Nephron (organoid): ENCODE measurements around the gene IRF2.

Experiments
- H3K27ac Mint-ChIP-seq, 3 experiments: 2 replicates each; pipeline ENCODE4 v1.8.0; 2020; ENCODE audit warnings: mixed read lengths in 3 of 3, mild to moderate bottlenecking in 2 of 3, moderate library complexity in 1 of 3
- H3K27me3 Mint-ChIP-seq: 2 replicates; pipeline ENCODE4 v1.8.0; 2021; ENCODE audit warnings: low read depth, mild to moderate bottlenecking, moderate library complexity, mixed read lengths
- H3K36me3 Mint-ChIP-seq: 2 replicates; pipeline ENCODE4 v1.8.0; 2020; ENCODE audit warnings: low read depth, mixed read lengths
- H3K4me1 Mint-ChIP-seq: 2 replicates; pipeline ENCODE4 v1.8.0; 2020; ENCODE audit warnings: mixed read lengths
- H3K4me3 Mint-ChIP-seq, 3 experiments: 2 replicates each; pipeline ENCODE4 v1.8.0; 2020; ENCODE audit warnings: mild to moderate bottlenecking in 3 of 3, mixed read lengths in 3 of 3, moderate library complexity in 2 of 3
- H3K9me3 Mint-ChIP-seq: 2 replicates; pipeline ENCODE4 v1.8.0; 2020; ENCODE audit warnings: mixed read lengths
- CTCF ChIP-seq, 3 experiments: fragments of 200-600 bp; sonication (generic); IDR thresholded peaks; one replicate each; pipeline ENCODE4 v1.5.0; 2021; ENCODE audit warnings: antibody characterized with exemption in 3 of 3; ENCODE audit not compliant: unreplicated experiment in 3 of 3

Gene IRF2

GRCh38 chr4:184460499-184461285 is 13.7 kb downstream of the IRF2 start:
- Mint-ChIP-seq H3K27me3 (no peaks in the 10 kb centered on the region), H3K36me3 (peaks cover 4% of the 10 kb centered on the region), H3K4me1 (peaks cover 26% of the 10 kb centered on the region), H3K4me3 (no peak overlapping the region), H3K9me3 (no peaks in the 10 kb centered on the region), H3K27ac (peak overlapping the region; percentile 10 to 90 (median 47))
- TF ChIP-seq CTCF (IDR thresholded peaks at IDR 0.05; ENCODE audit: unreplicated experiment in 3 of 3): no peak

DNA sequence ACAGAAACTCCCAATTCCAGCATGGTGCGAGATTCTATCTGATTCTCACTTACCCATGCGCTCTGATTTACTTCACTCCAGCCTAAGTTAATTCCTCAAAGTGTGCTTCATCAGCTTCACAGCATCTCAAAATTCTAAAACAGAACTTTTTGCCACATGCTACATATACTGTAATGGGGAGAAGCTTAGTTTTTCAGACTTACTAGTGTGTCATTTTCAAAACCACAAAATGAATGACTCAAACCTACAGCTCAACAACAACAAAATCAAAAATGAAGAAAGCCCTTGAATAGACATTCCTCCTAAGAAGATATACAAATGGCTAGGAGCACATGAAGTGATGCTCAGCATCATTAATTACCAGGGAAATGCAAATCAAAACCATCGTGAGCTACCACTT is 14.9 kb downstream of the IRF2 start:
- Mint-ChIP-seq H3K36me3 (no peaks in the 10 kb centered on the region), H3K9me3 (no peaks in the 10 kb centered on the region), H3K27me3 (no peaks in the 10 kb centered on the region), H3K4me3 (no peak overlapping the region), H3K27ac (no peak overlapping the region), H3K4me1 (peaks cover 25% of the 10 kb centered on the region)
- TF ChIP-seq CTCF (IDR thresholded peaks at IDR 0.05; ENCODE audit: unreplicated experiment in 3 of 3): no peak

DNA sequence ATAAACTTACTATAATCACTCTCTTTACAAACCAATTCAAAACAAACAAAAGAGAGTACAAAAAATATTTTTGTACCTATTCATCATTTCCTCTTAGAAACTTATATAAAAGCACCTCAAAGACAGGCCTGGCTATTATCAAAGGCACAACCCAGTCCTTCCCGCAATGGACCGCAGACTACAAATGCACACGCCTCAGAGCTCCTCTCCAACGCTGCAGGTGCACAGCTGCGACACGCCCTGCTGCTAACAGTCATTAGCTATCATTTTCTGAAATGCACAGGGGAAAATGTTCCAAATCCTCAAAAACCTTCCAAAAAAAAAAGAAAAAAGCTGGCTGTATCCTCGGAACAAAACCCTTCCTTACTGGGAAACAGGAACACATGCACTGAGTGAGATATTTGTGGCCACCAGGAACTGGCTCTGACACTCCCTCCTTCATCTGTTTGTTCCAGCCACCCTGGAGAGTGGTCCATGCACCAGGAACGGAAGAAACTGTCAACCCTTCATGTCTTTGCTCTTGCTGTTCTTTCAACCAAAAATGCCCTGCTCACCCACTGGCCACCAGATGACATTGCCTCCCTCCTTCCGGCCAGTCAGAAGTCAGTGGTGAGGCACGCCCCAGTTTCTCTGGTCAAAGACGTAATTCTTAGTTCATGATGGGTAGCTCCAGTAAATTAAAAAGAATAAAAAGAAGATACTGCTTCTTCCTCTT is 16.7 kb downstream of the IRF2 start:
- Mint-ChIP-seq H3K27me3 (no peaks in the 10 kb centered on the region), H3K9me3 (no peaks in the 10 kb centered on the region), H3K36me3 (no peaks in the 10 kb centered on the region), H3K4me3 (no peak overlapping the region), H3K27ac (no peak overlapping the region), H3K4me1 (peaks cover 33% of the 10 kb centered on the region)
- no peak for TF ChIP-seq CTCF (IDR thresholded peaks at IDR 0.05; ENCODE audit: unreplicated experiment in 3 of 3)

GRCh38 chr4:184456337-184456736 is 18.0 kb downstream of the IRF2 start:
- no peaks in the 10 kb centered on the region for H3K36me3 Mint-ChIP-seq
- no peak for TF ChIP-seq CTCF (IDR thresholded peaks at IDR 0.05; ENCODE audit: unreplicated experiment in 3 of 3)
- peaks cover 28% of the 10 kb centered on the region for H3K4me1 Mint-ChIP-seq
- no peaks in the 10 kb centered on the region for H3K27me3 Mint-ChIP-seq
- no peak overlapping the region for H3K27ac Mint-ChIP-seq
- no peak overlapping the region for H3K4me3 Mint-ChIP-seq
- no peaks in the 10 kb centered on the region for H3K9me3 Mint-ChIP-seq

- H3K4me3 Mint-ChIP-seq: no peak overlapping the region
- TF ChIP-seq CTCF (IDR thresholded peaks at IDR 0.05; ENCODE audit: unreplicated experiment in 3 of 3): no peak
- H3K9me3 Mint-ChIP-seq: no peaks in the 10 kb centered on the region
- no peaks in the 10 kb centered on the region for H3K36me3 Mint-ChIP-seq
- H3K27ac Mint-ChIP-seq: no peak overlapping the region
- H3K4me1 Mint-ChIP-seq: peaks cover 28% of the 10 kb centered on the region
- no peaks in the 10 kb centered on the region for H3K27me3 Mint-ChIP-seq
These were observed 19.1 kb downstream of the IRF2 start for GRCh38 chr4:184455299-184455698.
